Measurements from ENCODE around the gene SH2D3A.

The SH2D3A gene

GRCh38 chr19:6716610-6716970 lies 50.6 kb downstream of the SH2D3A start:
- Histone ChIP-seq H4K20me1 (ENCODE audit: insufficient read depth, low read length) (no peaks in the 10 kb centered on the region), H2AFZ (ENCODE audit: low read length) (no peak overlapping the region)

GRCh38 chr19:6714749-6715555 lies 52.3 kb downstream of the SH2D3A start:
- no peak overlapping the region for H2AFZ ChIP-seq (ENCODE audit: low read length)
- H3F3A ChIP-seq (ENCODE audit: insufficient read depth, low read length), result no peaks in the 10 kb centered on the region
- H3K4me1 ChIP-seq (ENCODE audit: insufficient read depth, low read length, severe bottlenecking), result no peaks in the 10 kb centered on the region
- no peaks in the 10 kb centered on the region for H3K9me3 ChIP-seq (ENCODE audit: low read length)
- no peak overlapping the region for H3K4me3 ChIP-seq (ENCODE audit: low read depth, low read length, poor library complexity, severe bottlenecking)
- H3K36me3 ChIP-seq (ENCODE audit: insufficient read depth, low read length), result no peaks in the 10 kb centered on the region
- TF ChIP-seq CTCF (IDR thresholded peaks at IDR 0.05; ENCODE audit: low read length), result no peak
- TF ChIP-seq EZH2 (IDR thresholded peaks at IDR 0.05; ENCODE audit: borderline replicate concordance, low read length), result no peak
- H3K79me2 ChIP-seq (ENCODE audit: insufficient read depth, low read length), result no peaks in the 10 kb centered on the region
- H3K27ac ChIP-seq (ENCODE audit: low read depth, low read length, poor library complexity, severe bottlenecking), result no peak overlapping the region
- no peaks in the 10 kb centered on the region for H3K9me2 ChIP-seq (ENCODE audit: low read depth, low read length)
- no peaks in the 10 kb centered on the region for H4K20me1 ChIP-seq (ENCODE audit: insufficient read depth, low read length)
- H3K4me2 ChIP-seq (ENCODE audit: low read length), result no peak overlapping the region
- H3K27me3 ChIP-seq (ENCODE audit: insufficient read depth, low read length), result no peaks in the 10 kb centered on the region; the same call in 1 of the 2 replicates
- H3K9ac ChIP-seq (ENCODE audit: low read length), result no peak overlapping the region

More at GRCh38 chr19:6716610-6716970, 50.6 kb downstream of the SH2D3A start:
- no peaks in the 10 kb centered on the region for H3K9me3 ChIP-seq (ENCODE audit: low read length)
- no peak overlapping the region for H3K27ac ChIP-seq (ENCODE audit: low read depth, low read length, poor library complexity, severe bottlenecking)
- H3K79me2 ChIP-seq (ENCODE audit: insufficient read depth, low read length), result no peaks in the 10 kb centered on the region
- no peak overlapping the region for H3K4me3 ChIP-seq (ENCODE audit: low read depth, low read length, poor library complexity, severe bottlenecking)
- H3K9ac ChIP-seq (ENCODE audit: low read length), result no peak overlapping the region
- H3K36me3 ChIP-seq (ENCODE audit: insufficient read depth, low read length), result no peaks in the 10 kb centered on the region
- H3K27me3 ChIP-seq (ENCODE audit: insufficient read depth, low read length), result no peaks in the 10 kb centered on the region
- no peaks in the 10 kb centered on the region for H3K9me2 ChIP-seq (ENCODE audit: low read depth, low read length)
- no peak for TF ChIP-seq CTCF (IDR thresholded peaks at IDR 0.05; ENCODE audit: low read length)
- no peak for TF ChIP-seq EZH2 (IDR thresholded peaks at IDR 0.05; ENCODE audit: borderline replicate concordance, low read length)
- H3F3A ChIP-seq (ENCODE audit: insufficient read depth, low read length), result no peaks in the 10 kb centered on the region
- no peak overlapping the region for H3K4me2 ChIP-seq (ENCODE audit: low read length)
- peaks cover 11% of the 10 kb centered on the region for H3K4me1 ChIP-seq (ENCODE audit: insufficient read depth, low read length, severe bottlenecking)

GRCh38 chr19:6713773-6714692 lies 53.2 kb downstream of the SH2D3A start:
- Histone ChIP-seq H3K9me3 (ENCODE audit: low read length) (no peaks in the 10 kb centered on the region), H3F3A (ENCODE audit: insufficient read depth, low read length) (no peaks in the 10 kb centered on the region), H3K9me2 (ENCODE audit: low read depth, low read length) (no peaks in the 10 kb centered on the region), H3K27ac (ENCODE audit: low read depth, low read length, poor library complexity, severe bottlenecking) (no peak overlapping the region), H3K4me1 (ENCODE audit: insufficient read depth, low read length, severe bottlenecking) (no peaks in the 10 kb centered on the region), H3K4me3 (ENCODE audit: low read depth, low read length, poor library complexity, severe bottlenecking) (no peak overlapping the region), H3K4me2 (ENCODE audit: low read length) (no peak overlapping the region), H3K9ac (ENCODE audit: low read length) (no peak overlapping the region), H3K36me3 (ENCODE audit: insufficient read depth, low read length) (no peaks in the 10 kb centered on the region), H4K20me1 (ENCODE audit: insufficient read depth, low read length) (no peaks in the 10 kb centered on the region), H3K27me3 (ENCODE audit: insufficient read depth, low read length) (no peaks in the 10 kb centered on the region; the same call in 1 of the 2 replicates), H2AFZ (ENCODE audit: low read length) (no peak overlapping the region), H3K79me2 (ENCODE audit: insufficient read depth, low read length) (no peaks in the 10 kb centered on the region)
- no peak for TF ChIP-seq CTCF (IDR thresholded peaks at IDR 0.05; ENCODE audit: low read length)
- no peak for TF ChIP-seq EZH2 (IDR thresholded peaks at IDR 0.05; ENCODE audit: borderline replicate concordance, low read length)
